ENCODE results near the gene NEURL1. TPM values are rescaled to one million over a fixed set of nuclear protein-coding genes. Genes with fewer than 3 reads are reported as not detected.
A peak's percentile ranks its signal among the peaks of the same experiment; 100 is the strongest.

The NEURL1 gene
- total and polyA plus RNA-seq, 12 donors: 0.05 to 1.0 (median 0.17) TPM; not detected in 3

GRCh38 chr10:103545366-103545765 is 51.9 kb downstream of the NEURL1 start:
- WGBS, 2 donors: 96 to 100% methylated on average over 1 of the region's 1 CpG
- ATAC-seq (no peak), DNase-seq (no peak)
- TF ChIP-seq, protein P1, sequence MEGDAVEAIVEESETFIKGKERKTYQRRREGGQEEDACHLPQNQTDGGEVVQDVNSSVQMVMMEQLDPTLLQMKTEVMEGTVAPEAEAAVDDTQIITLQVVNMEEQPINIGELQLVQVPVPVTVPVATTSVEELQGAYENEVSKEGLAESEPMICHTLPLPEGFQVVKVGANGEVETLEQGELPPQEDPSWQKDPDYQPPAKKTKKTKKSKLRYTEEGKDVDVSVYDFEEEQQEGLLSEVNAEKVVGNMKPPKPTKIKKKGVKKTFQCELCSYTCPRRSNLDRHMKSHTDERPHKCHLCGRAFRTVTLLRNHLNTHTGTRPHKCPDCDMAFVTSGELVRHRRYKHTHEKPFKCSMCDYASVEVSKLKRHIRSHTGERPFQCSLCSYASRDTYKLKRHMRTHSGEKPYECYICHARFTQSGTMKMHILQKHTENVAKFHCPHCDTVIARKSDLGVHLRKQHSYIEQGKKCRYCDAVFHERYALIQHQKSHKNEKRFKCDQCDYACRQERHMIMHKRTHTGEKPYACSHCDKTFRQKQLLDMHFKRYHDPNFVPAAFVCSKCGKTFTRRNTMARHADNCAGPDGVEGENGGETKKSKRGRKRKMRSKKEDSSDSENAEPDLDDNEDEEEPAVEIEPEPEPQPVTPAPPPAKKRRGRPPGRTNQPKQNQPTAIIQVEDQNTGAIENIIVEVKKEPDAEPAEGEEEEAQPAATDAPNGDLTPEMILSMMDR (IDR thresholded peaks at IDR 0.05): no peak
- Histone ChIP-seq H3K4me1 (peaks cover 7 to 24% (median 12%) of the 10 kb centered on the region in 9 donors), H3K36me3 (no peaks in the 10 kb centered on the region), H3K4me3 (no peak overlapping the region), H3K27ac (no peak overlapping the region), H3K9me3 (no peaks in the 10 kb centered on the region), H3K27me3 (no peaks in the 10 kb centered on the region)
- intact Hi-C loops (cut with DNase I): no loop called here

DNA sequence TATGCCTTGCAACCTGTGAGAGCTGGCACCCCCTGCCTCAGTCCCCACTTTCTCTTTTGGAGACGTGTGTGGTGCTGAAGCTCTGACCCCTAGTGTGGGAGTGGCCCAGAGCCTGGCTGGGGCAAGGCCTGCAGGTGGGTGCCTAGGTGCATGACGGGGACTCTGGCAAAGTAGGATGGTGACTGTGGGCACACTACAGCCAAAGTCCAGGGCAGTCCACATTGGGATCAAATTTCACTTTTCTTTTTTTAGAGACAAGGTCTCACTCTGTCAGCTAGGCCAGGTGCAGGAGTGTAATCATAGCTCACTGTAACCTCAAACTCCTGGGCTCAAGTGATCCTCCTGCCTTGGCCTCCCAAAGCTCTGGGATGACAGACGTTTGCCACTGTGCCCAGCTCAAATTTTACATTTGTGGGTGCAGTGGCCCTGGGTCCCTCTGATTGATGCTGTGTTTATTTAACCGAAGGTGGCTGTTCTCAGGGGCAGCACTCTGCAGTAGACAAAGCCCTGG is 52.3 kb downstream of the NEURL1 start:
- no peak overlapping the region for H3K4me3 ChIP-seq
- H3K9me3 ChIP-seq: no peaks in the 10 kb centered on the region
- H3K4me1 ChIP-seq: peaks cover 7 to 24% (median 12%) of the 10 kb centered on the region in 9 donors
- intact Hi-C loops (cut with DNase I): no loop called here
- H3K27me3 ChIP-seq: no peaks in the 10 kb centered on the region
- no peak overlapping the region for H3K27ac ChIP-seq
- TF ChIP-seq, protein P1 (IDR thresholded peaks at IDR 0.05): no peak
- H3K36me3 ChIP-seq: no peaks in the 10 kb centered on the region
- ATAC-seq: no peak
- no peak for DNase-seq
- 92 to 93% methylated on average over 4 of the region's 4 CpGs for WGBS, 2 donors

DNA sequence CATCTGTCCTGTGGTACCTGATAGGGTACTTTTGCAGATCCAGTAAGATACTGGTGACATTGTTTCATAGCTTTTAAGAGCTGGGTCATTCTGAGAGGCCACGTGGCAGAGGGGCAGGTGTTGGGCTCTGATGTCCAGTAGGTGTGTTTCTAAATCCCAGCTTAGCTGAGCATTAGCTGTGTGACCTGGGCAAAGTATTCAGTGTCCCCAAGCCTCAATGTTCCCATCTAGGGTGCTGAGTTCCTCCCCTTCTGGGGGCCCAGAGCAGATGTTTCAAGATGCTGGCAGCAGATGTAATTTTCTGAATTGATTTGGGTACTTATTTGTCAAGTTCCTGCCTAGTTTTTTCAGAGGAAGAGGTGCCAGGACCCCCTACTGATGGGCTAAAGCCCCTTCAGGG is 52.9 kb downstream of the NEURL1 start:
- ATAC-seq: no peak
- WGBS, 2 donors: 92 to 94% methylated on average over 1 of the region's 1 CpG
- Histone ChIP-seq H3K4me1 (peaks cover 7 to 24% (median 12%) of the 10 kb centered on the region in 9 donors), H3K4me3 (no peak overlapping the region), H3K27ac (no peak overlapping the region), H3K27me3 (no peaks in the 10 kb centered on the region), H3K36me3 (no peaks in the 10 kb centered on the region), H3K9me3 (no peaks in the 10 kb centered on the region)
- TF ChIP-seq, protein P1 (IDR thresholded peaks at IDR 0.05): no peak
- DNase-seq: no peak
- intact Hi-C loops (cut with DNase I): no loop called here

DNA sequence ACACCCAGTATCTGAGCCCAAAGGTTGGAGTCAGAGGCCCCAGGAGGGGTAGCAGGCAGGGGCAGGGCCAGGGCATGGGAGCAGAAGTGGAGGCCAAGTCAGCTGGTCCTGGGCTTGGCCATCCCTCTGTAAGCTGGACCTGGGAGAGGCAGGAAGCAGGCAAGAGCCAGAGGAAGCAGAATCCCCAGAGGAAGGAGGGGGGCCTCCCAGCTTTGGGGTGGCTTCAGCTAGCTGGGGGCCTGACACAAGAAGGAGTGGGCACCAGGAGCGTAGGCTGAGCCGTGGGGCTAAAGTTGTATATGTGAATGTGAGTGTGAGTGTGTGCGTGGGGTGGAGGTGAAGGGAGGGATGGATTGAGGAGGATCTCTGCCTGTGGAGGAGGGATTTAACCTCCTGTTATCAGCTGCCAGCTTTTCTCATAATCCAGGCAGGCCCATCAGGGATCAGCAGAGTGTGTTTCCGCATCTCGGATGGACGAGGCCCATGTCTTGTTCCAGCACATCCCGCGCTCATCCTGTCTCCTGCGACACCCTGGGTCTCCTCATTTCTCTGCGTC is 54.0 kb downstream of the NEURL1 start:
- ATAC-seq: peak in 5 of 8 donors; percentile 23 to 50 (median 30)
- Histone ChIP-seq H3K9me3 (no peaks in the 10 kb centered on the region), H3K4me1 (peaks cover 7 to 22% (median 13%) of the 10 kb centered on the region in 9 donors), H3K4me3 (no peak overlapping the region), H3K36me3 (no peaks in the 10 kb centered on the region), H3K27ac (no peak overlapping the region), H3K27me3 (no peaks in the 10 kb centered on the region)
- 60 to 76% methylated on average over 10 of the region's 10 CpGs for WGBS, 2 donors
- no peak for DNase-seq
- intact Hi-C loops (cut with DNase I): no loop called here
- TF ChIP-seq, protein P1 (IDR thresholded peaks at IDR 0.05): no peak
